ENCODE data around the gene DYNLT1.

- TF ChIP-seq POLR2A (IDR thresholded peaks at IDR 0.05): no peak
- no peak for TF ChIP-seq POLR2AphosphoS5 (IDR thresholded peaks at IDR 0.05)
- TF ChIP-seq, protein P1, sequence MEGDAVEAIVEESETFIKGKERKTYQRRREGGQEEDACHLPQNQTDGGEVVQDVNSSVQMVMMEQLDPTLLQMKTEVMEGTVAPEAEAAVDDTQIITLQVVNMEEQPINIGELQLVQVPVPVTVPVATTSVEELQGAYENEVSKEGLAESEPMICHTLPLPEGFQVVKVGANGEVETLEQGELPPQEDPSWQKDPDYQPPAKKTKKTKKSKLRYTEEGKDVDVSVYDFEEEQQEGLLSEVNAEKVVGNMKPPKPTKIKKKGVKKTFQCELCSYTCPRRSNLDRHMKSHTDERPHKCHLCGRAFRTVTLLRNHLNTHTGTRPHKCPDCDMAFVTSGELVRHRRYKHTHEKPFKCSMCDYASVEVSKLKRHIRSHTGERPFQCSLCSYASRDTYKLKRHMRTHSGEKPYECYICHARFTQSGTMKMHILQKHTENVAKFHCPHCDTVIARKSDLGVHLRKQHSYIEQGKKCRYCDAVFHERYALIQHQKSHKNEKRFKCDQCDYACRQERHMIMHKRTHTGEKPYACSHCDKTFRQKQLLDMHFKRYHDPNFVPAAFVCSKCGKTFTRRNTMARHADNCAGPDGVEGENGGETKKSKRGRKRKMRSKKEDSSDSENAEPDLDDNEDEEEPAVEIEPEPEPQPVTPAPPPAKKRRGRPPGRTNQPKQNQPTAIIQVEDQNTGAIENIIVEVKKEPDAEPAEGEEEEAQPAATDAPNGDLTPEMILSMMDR (IDR thresholded peaks at IDR 0.05): no peak
- no peak for TF ChIP-seq EP300 (IDR thresholded peaks at IDR 0.05)
Measured at GRCh38 chr6:158686791-158687381, 42.3 kb upstream of the DYNLT1 start.
